Measurements from ENCODE around the gene MAP3K5. TPM values are rescaled to one million over a fixed set of nuclear protein-coding genes. Genes with fewer than 3 reads are reported as not detected.
A peak's percentile ranks its signal among the peaks of the same experiment; 100 is the strongest.

Gene MAP3K5
- total and polyA plus RNA-seq, 9 of the 15 experiments (the other 6 are each of a cell fraction or from before 2014, with no cell fraction given) = 2.2 to 13.0 (median 9.9) TPM

GRCh38 chr6:136772685-136773472 is 19.4 kb downstream of the MAP3K5 start:
- no peaks in the 10 kb centered on the region for H4K20me1 ChIP-seq (replicated peaks; ENCODE audit: control insufficient read depth, insufficient read depth, low read length)
- BruUV-seq (replicated peaks) = no TSS peak
- peaks cover 92% of the 10 kb centered on the region for H3K79me2 ChIP-seq (ENCODE audit: control insufficient read depth, insufficient read depth, low read length)
- H2AFZ ChIP-seq (ENCODE audit: low read depth, low read length) = no peak overlapping the region
- no peaks in the 10 kb centered on the region for H3K36me3 ChIP-seq (ENCODE audit: control insufficient read depth, insufficient read depth, low read length)
- peaks cover 0 to 16% of the 10 kb centered on the region in 2 experiments; a peak in 3 of 5 replicates for H3K4me1 ChIP-seq (replicated peaks in 1 of 2; ENCODE audit: control insufficient read depth in 2 of 2, insufficient read depth in 2 of 2, low read length in 2 of 2)
- intact Hi-C loops (cut with micrococcal nuclease) (no loop called here), in situ Hi-C loops (cut with MboI) (no loop called here)
- no peak for FAIRE-seq
- H3K27me3 ChIP-seq (ENCODE audit: control insufficient read depth in 2 of 2, insufficient read depth in 2 of 2, low read length in 2 of 2) = no peaks in the 10 kb centered on the region
- CTCF ChIA-PET (ENCODE audit: low intra/inter-chr PET ratio) = no interaction called here
- no peak overlapping the region for H3K4me2 ChIP-seq (ENCODE audit: insufficient read depth, low read length)
- 23% methylated on average over 6 of the region's 6 CpGs for WGBS (ENCODE audit: insufficient coverage, low coverage, missing lambda C conversion rate)
- no peak overlapping the region for H3K4me3 ChIP-seq
- POLR2A ChIA-PET = interaction anchor here (1.1 to 1.8 kb wide), 2 partner anchors 10 to 13 kb away, joined by 3 to 10 read pairs; no protein-coding TSS in a partner anchor
- H3K9me3 ChIP-seq (replicated peaks; ENCODE audit: control insufficient read depth, insufficient read depth, low read depth, low read length) = no peaks in the 10 kb centered on the region
- H3K9me1 ChIP-seq (ENCODE audit: control insufficient read depth, insufficient read depth, low read length) = no peaks in the 10 kb centered on the region
- no peak for DNase-seq (ENCODE audit: extremely low read depth in 1 of 4, low spot score in 3 of 4)
- ATAC-seq = peak; percentile 49
- no peak overlapping the region for H3K9ac ChIP-seq (ENCODE audit: insufficient read depth in 1 of 2, low read depth in 2 of 2, low read length in 2 of 2)
- peak overlapping the region; percentile 46; the same call in 1 of the 3 replicates for H3K27ac ChIP-seq (ENCODE audit: extremely low read depth, low read depth, low read length)
- no peak for TF ChIP-seq ZNF121 (CRISPR knock-in tag; conservative IDR thresholded peaks at IDR 0.05)
- no peak for TF ChIP-seq GTF2E2 (tag; IDR thresholded peaks at IDR 0.05)
- TF ChIP-seq RCOR1 (IDR thresholded peaks at IDR 0.05; ENCODE audit: borderline replicate concordance in 1 of 2, low read depth in 2 of 2, low read length in 2 of 2) = no peak
- no peak for TF ChIP-seq TOE1 (IDR thresholded peaks at IDR 0.05; ENCODE audit: borderline replicate concordance)
- no peak for TF ChIP-seq TOE1 (CRISPR knock-in tag; IDR thresholded peaks at IDR 0.05; ENCODE audit: borderline replicate concordance, low read depth)
- TF ChIP-seq, protein P1, sequence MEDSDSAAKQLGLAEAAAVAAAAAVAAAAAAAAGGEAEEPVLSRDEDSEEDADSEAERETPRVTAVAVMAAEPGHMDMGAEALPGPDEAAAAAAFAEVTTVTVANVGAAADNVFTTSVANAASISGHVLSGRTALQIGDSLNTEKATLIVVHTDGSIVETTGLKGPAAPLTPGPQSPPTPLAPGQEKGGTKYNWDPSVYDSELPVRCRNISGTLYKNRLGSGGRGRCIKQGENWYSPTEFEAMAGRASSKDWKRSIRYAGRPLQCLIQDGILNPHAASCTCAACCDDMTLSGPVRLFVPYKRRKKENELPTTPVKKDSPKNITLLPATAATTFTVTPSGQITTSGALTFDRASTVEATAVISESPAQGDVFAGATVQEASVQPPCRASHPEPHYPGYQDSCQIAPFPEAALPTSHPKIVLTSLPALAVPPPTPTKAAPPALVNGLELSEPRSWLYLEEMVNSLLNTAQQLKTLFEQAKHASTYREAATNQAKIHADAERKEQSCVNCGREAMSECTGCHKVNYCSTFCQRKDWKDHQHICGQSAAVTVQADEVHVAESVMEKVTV (CRISPR knock-in tag; IDR thresholded peaks at IDR 0.05) = 0 out of 2 replicates have a peak, but pooled peaks have one; percentile 4
- no peak for TF ChIP-seq SIN3B (IDR thresholded peaks at IDR 0.05; ENCODE audit: low read depth)
- no peak for TF ChIP-seq FOXA3 (CRISPR knock-in tag; conservative IDR thresholded peaks at IDR 0.05 in 1 of 2, IDR thresholded peaks at IDR 0.05 in 1 of 2)
- no peak for TF ChIP-seq CEBPB (tag; IDR thresholded peaks at IDR 0.05)
- no peak for TF ChIP-seq CTCFL (IDR thresholded peaks at IDR 0.05; ENCODE audit: borderline replicate concordance, insufficient read depth, low read depth, low read length, poor library complexity, severe bottlenecking)
- TF ChIP-seq L3MBTL2 (IDR thresholded peaks at IDR 0.05) = peak; percentile 57; the same call in 1 of the 2 replicates
- TF ChIP-seq, protein P2, sequence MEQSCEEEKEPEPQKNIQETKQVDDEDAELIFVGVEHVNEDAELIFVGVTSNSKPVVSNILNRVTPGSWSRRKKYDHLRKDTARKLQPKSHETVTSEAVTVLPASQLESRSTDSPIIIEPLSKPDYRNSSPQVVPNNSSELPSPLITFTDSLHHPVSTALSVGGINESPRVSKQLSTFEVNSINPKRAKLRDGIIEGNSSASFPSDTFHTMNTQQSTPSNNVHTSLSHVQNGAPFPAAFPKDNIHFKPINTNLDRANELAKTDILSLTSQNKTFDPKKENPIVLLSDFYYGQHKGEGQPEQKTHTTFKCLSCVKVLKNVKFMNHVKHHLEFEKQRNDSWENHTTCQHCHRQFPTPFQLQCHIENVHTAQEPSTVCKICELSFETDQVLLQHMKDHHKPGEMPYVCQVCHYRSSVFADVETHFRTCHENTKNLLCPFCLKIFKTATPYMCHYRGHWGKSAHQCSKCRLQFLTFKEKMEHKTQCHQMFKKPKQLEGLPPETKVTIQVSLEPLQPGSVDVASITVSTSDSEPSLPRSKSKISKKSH (CRISPR knock-in tag; IDR thresholded peaks at IDR 0.05) = no peak
- no peak for TF ChIP-seq CCAR2 (IDR thresholded peaks at IDR 0.05; ENCODE audit: low read depth, low read length)
- TF ChIP-seq SMARCB1 (IDR thresholded peaks at IDR 0.05; ENCODE audit: insufficient read length, low read depth) = no peak
- no peak for TF ChIP-seq ZNF347 (CRISPR knock-in tag; IDR thresholded peaks at IDR 0.05; ENCODE audit: low read depth)
- TF ChIP-seq RAD21 (CRISPR knock-in tag; conservative IDR thresholded peaks at IDR 0.05 in 1 of 2, IDR thresholded peaks at IDR 0.05 in 1 of 2) = no peak
